Bone marrow (tissue), 2 donors: Measurements from ENCODE around the gene PPP1R9B.
A peak's percentile ranks its signal among the peaks of the same experiment; 100 is the strongest.

Source experiments
- DNase-seq, 2 donors: peaks; one replicate each; lab custom pipeline; 2025; lab: John Stamatoyannopoulos, UW

Gene PPP1R9B

GRCh38 chr17:50187394-50187725, 36.9 kb upstream of the PPP1R9B start:
- no peak for DNase-seq

- no peak for DNase-seq
Observed at GRCh38 chr17:50186661-50187393, 36.4 kb upstream of the PPP1R9B start.

GRCh38 chr17:50185631-50186471, 35.4 kb upstream of the PPP1R9B start:
- no peak for DNase-seq

GRCh38 chr17:50184611-50185398, 34.3 kb upstream of the PPP1R9B start:
- no peak for DNase-seq

- DNase-seq = no peak
Observed at GRCh38 chr17:50184064-50184463, 33.6 kb upstream of the PPP1R9B start.

GRCh38 chr17:50183421-50183994, 33.0 kb upstream of the PPP1R9B start:
- DNase-seq = peak in 1 of 2 donors; percentile 34

- DNase-seq = no peak
Observed at GRCh38 chr17:50182783-50183420, 32.4 kb upstream of the PPP1R9B start.

- no peak for DNase-seq
Observed at GRCh38 chr17:50181591-50182560, 31.4 kb upstream of the PPP1R9B start.

- no peak for DNase-seq
Observed at GRCh38 chr17:50181144-50181543, 30.7 kb upstream of the PPP1R9B start.

GRCh38 chr17:50180620-50181019, 30.1 kb upstream of the PPP1R9B start:
- DNase-seq = no peak

GRCh38 chr17:50180111-50180510, 29.6 kb upstream of the PPP1R9B start:
- no peak for DNase-seq

GRCh38 chr17:50177983-50178834, 27.7 kb upstream of the PPP1R9B start:
- peak in 1 of 2 donors; percentile 68 for DNase-seq

- no peak for DNase-seq
Observed at GRCh38 chr17:50177476-50177875, 27.0 kb upstream of the PPP1R9B start.

- no peak for DNase-seq
Observed at GRCh38 chr17:50176559-50177357, 26.3 kb upstream of the PPP1R9B start.

- DNase-seq = no peak
Observed at GRCh38 chr17:50175035-50175807, 24.7 kb upstream of the PPP1R9B start.

GRCh38 chr17:50174444-50174843, 24.0 kb upstream of the PPP1R9B start:
- no peak for DNase-seq

- DNase-seq = no peak
Observed at GRCh38 chr17:50173335-50173941, 23.0 kb upstream of the PPP1R9B start.

- no peak for DNase-seq
Observed at GRCh38 chr17:50172936-50173334, 22.5 kb upstream of the PPP1R9B start.
